Aorta (tissue), 5 donors: Measurements from ENCODE around the gene PTPRN2. TPM values are rescaled to one million over a fixed set of nuclear protein-coding genes. Genes with fewer than 3 reads are reported as not detected.

Experiments
- ATAC-seq: fragments of 200-7000 bp; cut with Tn5 transposase; one replicate; pipeline ENCODE4 v1.9.1; 2022; ENCODE audit warnings: moderate library complexity; ENCODE audit not compliant: low FRiP score
- DNase-seq, 2 donors: peaks; one replicate each; pipeline ENCODE4 v3.0.0-alpha.2; 2020
- H3K27ac ChIP-seq, 2 donors: one replicate each; pipeline ENCODE4 v1.5.1; 2013; ENCODE audit warnings: low read length in 2 of 2, mild to moderate bottlenecking in 2 of 2, moderate library complexity in 2 of 2, control low read depth in 1 of 2, inconsistent platforms in 1 of 2, low read depth in 1 of 2
- H3K27me3 ChIP-seq, 2 donors: one replicate each; pipeline ENCODE4 v1.6.1; 2013; ENCODE audit warnings: control low read depth in 1 of 2, low read length in 1 of 2, mild to moderate bottlenecking in 1 of 2, moderate library complexity in 1 of 2; ENCODE audit not compliant: insufficient read depth in 2 of 2, control insufficient read depth in 1 of 2
- H3K36me3 ChIP-seq, 2 donors: one replicate each; pipeline ENCODE4 v1.6.1; 2013; ENCODE audit warnings: control low read depth in 1 of 2, low read length in 1 of 2, mild to moderate bottlenecking in 1 of 2; ENCODE audit not compliant: insufficient read depth in 2 of 2, control insufficient read depth in 1 of 2
- H3K4me1 ChIP-seq, 2 donors: one replicate each; pipeline ENCODE4 v1.6.1; 2013; ENCODE audit warnings: low read length in 2 of 2, control low read depth in 1 of 2, mild to moderate bottlenecking in 1 of 2, moderate library complexity in 1 of 2; ENCODE audit not compliant: insufficient read depth in 2 of 2, control insufficient read depth in 1 of 2
- H3K4me3 ChIP-seq, 2 donors: one replicate each; pipeline ENCODE4 v1.5.1; 2013; ENCODE audit warnings: low read length in 2 of 2, control low read depth in 1 of 2, mild to moderate bottlenecking in 1 of 2
- H3K9me3 ChIP-seq: one replicate; pipeline ENCODE4 v1.6.1; 2013; ENCODE audit warnings: mild to moderate bottlenecking, low read length; ENCODE audit not compliant: control insufficient read depth
- WGBS, 2 donors: extraction: QIAGEN DNeasy Blood & Tissue Kit; methylation state at CpG; one replicate each; pipeline ENCODE4 v1.1.7; 2013; 5-methylcytosine and 5-hydroxymethylcytosine counted together
- intact Hi-C, 2 donors: fragments of 100-400 bp; cut with DNase I; formaldehyde crosslinking; loops; one replicate each; pipeline versions ENCODE4 v1.14.2 to v1.15.0; 2022
- polyA plus RNA-seq, 2 donors: library from polyadenylated mRNA; stranded (reverse); fragments of 200-250 nt; gene quantifications; one replicate each; pipeline ENCODE4 v1.2.3, GENCODE V29; 2013
- total RNA-seq, 2 donors: library from RNA; stranded (reverse); fragmentation: NEBNext Ultra II Directional; extraction: Animal tissue kit (Norgen Biotek cat#: 25700); gene quantifications; one replicate each; pipeline ENCODE4 v1.2.1, GENCODE V29; 2021
- donor health status: healthy with polysubstance abuse.
- donor health status: Bipolar disorder and iron deficiency.
- donor health status: DM: no; HTN: no; CAD: no.
- donor health status: DM: no; HTN: no; CAD: no.
- donor health status: DM: yes; HTN: yes; CAD: no.

PTPRN2 gene
- total and polyA plus RNA-seq, 4 donors, result 0.67 to 3.3 (median 1.4) TPM

- no peaks in the 10 kb centered on the region for H3K27me3 ChIP-seq
- ATAC-seq (no peak), DNase-seq (no peak)
- H3K27ac ChIP-seq, result no peak overlapping the region
- H3K9me3 ChIP-seq, result no peaks in the 10 kb centered on the region
- H3K4me1 ChIP-seq, result no peaks in the 10 kb centered on the region
- no peak overlapping the region for H3K4me3 ChIP-seq
- no peaks in the 10 kb centered on the region for H3K36me3 ChIP-seq
- intact Hi-C loops, result loop anchor here in 1 of 2 donors (10.0 kb wide), 1 partner anchor 61 kb away; no protein-coding TSS in a partner anchor
- WGBS, 2 donors, result 73 to 74% methylated on average over 23 of the region's 23 CpGs
Measured at GRCh38 chr7:158003441-158004122, 584.0 kb downstream of the PTPRN2 start.

GRCh38 chr7:158002486-158003080, 585.0 kb downstream of the PTPRN2 start:
- DNase-seq (no peak), ATAC-seq (no peak)
- Histone ChIP-seq H3K27me3 (no peaks in the 10 kb centered on the region), H3K4me3 (no peak overlapping the region), H3K27ac (no peak overlapping the region), H3K9me3 (no peaks in the 10 kb centered on the region), H3K4me1 (no peaks in the 10 kb centered on the region), H3K36me3 (no peaks in the 10 kb centered on the region)
- intact Hi-C loops, result loop anchor here in 1 of 2 donors (10.0 kb wide), 1 partner anchor 62 kb away; no protein-coding TSS in a partner anchor
- WGBS, 2 donors, result 91 to 95% methylated on average over 17 of the region's 17 CpGs

DNA sequence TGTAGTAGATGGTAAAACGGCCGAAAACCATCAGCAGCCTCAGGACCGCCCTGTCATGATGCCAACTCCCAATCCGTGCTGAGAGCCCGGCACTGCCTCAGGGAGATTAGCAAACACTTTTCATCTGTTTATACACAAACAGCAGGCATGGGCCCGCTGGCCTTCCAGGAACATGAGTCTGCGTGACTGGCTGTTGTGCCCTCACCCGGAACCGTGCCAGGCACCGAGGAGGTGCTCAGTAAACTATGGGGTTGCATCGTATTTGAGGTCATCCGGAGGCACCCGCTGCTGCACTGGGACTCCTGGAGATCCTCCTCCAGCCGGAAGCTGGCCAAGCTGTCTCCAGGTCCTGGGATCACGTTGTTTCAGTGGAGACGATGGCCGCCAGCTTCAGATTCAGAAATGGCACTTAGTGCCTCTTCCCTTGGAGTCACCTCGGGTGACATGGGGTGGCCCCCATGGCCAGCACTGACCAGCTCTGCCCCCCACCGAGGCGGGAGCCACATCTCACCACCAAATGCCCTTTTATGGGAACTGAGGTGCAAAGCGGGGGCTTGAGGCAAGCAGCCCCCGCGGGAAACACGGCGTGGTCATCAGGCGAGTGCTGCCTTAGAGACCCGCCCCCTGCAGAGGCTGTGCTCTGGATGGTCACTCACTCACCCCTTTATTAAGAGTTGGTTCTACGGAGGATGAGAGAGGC, 585.9 kb downstream of the PTPRN2 start:
- WGBS, 2 donors, result 84 to 87% methylated on average over 28 of the region's 28 CpGs

DNA sequence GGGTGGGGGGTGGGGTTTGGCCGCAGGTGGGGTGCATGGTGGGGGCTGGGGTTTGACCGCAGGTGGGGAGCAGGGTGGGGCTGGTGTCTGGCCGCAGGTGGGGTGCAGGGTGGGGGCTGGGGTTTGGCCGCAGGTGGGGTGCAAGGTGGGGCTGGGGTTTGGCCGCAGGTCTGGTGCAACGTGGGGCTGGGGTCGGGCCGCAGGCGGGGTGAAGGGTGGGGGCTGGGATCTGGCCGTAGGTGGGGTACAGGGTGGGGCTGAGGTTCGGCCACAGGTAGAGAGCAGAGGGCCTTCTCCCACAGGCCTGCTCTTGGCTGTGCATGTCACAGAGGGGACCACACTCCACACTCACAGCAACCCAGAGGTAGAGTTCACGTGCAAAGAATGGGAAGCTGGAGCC, 586.6 kb downstream of the PTPRN2 start:
- no peak for DNase-seq
- Histone ChIP-seq H3K4me1 (no peaks in the 10 kb centered on the region), H3K9me3 (no peaks in the 10 kb centered on the region), H3K27me3 (no peaks in the 10 kb centered on the region), H3K36me3 (no peaks in the 10 kb centered on the region), H3K4me3 (no peak overlapping the region), H3K27ac (no peak overlapping the region)
- intact Hi-C loops, result loop anchor here in 1 of 2 donors (10.0 kb wide), 1 partner anchor 64 kb away; no protein-coding TSS in a partner anchor
- WGBS, 2 donors, result 83 to 85% methylated on average over 9 to 10 of the region's 12 CpGs
- no peak for ATAC-seq

More for the DNA sequence above, 585.9 kb downstream of the PTPRN2 start:
- no peak overlapping the region for H3K4me3 ChIP-seq
- H3K36me3 ChIP-seq, result no peaks in the 10 kb centered on the region
- H3K9me3 ChIP-seq, result no peaks in the 10 kb centered on the region
- DNase-seq, result no peak
- no peak overlapping the region for H3K27ac ChIP-seq
- no peaks in the 10 kb centered on the region for H3K27me3 ChIP-seq
- intact Hi-C loops, result loop anchor here in 1 of 2 donors (10.0 kb wide), 1 partner anchor 63 kb away; no protein-coding TSS in a partner anchor
- ATAC-seq, result no peak
- H3K4me1 ChIP-seq, result no peaks in the 10 kb centered on the region

DNA sequence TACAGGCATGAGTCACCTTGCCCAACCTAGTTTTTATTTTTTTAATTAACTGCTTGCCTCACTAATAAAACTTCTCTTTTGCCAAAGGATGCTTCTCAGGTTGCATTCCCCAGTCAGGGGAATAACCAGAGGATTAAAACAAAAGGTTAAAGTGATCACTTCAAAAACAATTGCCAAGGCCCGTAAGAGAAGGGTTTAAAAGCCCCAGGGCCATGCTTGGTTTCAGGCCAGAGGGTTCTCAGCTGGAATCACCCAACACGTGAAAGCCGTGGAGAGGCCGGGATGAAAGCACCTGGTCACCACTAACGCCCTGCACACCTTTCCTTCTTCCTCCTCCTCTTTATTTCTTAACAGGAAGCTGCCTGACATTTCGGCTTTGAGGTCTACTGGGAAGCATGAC, 587.5 kb downstream of the PTPRN2 start:
- ATAC-seq (no peak), DNase-seq (no peak)
- Histone ChIP-seq H3K4me1 (no peaks in the 10 kb centered on the region), H3K36me3 (no peaks in the 10 kb centered on the region), H3K27me3 (no peaks in the 10 kb centered on the region), H3K9me3 (no peaks in the 10 kb centered on the region), H3K27ac (no peak overlapping the region), H3K4me3 (no peak overlapping the region)
- WGBS, 2 donors, result 68 to 70% methylated on average over 6 of the region's 6 CpGs
- intact Hi-C loops, result loop anchor here in 1 of 2 donors (10.0 kb wide), 1 partner anchor 65 kb away; no protein-coding TSS in a partner anchor

- no peaks in the 10 kb centered on the region for H3K9me3 ChIP-seq
- DNase-seq (no peak), ATAC-seq (peak; percentile 30)
- no peaks in the 10 kb centered on the region for H3K4me1 ChIP-seq
- H3K27ac ChIP-seq, result no peak overlapping the region
- intact Hi-C loops, result no loop called here
- H3K27me3 ChIP-seq, result no peaks in the 10 kb centered on the region
- 61 to 68% methylated on average over 24 of the region's 24 CpGs for WGBS, 2 donors
- no peaks in the 10 kb centered on the region for H3K36me3 ChIP-seq
- H3K4me3 ChIP-seq, result no peak overlapping the region
Measured at GRCh38 chr7:157998884-157999552, 588.6 kb downstream of the PTPRN2 start.

DNA sequence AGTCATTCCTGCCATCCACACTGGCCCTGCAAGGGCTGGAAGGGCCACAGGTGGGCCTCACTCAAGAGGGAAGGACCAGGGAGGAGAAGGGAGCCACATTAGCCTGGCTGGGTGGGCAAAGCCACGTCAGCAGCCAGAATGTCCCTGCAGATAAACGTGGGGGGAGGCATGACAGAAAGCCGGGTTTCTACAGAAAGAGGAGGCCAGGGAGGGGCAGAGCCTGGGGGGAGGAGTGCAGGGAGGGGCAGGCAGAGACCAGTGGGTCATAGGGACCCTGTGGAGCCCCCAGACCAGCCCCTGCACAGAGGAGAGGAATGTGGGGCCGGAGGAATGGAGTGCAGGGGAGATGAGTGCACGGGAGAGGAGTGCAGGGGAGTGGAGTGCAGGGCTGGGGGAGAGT, 590.2 kb downstream of the PTPRN2 start:
- Histone ChIP-seq H3K27me3 (no peaks in the 10 kb centered on the region), H3K9me3 (peaks cover 1% of the 10 kb centered on the region), H3K4me1 (no peaks in the 10 kb centered on the region), H3K36me3 (no peaks in the 10 kb centered on the region), H3K4me3 (no peak overlapping the region), H3K27ac (no peak overlapping the region)
- WGBS, 2 donors, result 44 to 51% methylated on average over 5 of the region's 5 CpGs
- ATAC-seq, result no peak
- no peak for DNase-seq
- intact Hi-C loops, result no loop called here

DNA sequence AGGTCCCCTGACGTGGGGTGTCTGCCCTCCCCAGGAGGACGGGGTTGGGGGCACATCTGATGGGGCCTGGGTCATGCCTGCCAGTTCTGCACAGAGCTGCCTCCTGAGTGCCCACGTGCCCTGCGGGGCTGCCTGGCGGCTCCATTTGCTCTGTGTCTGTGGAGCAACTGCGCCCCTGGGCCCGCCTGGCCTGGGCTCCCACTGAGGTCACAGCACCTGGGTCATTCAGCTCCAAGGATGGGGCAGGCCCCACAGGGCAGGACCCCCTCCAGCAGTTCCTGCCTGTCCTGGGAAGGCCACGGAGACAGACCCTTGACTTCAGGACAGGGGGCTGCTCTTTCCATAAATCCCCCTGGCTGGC, 590.6 kb downstream of the PTPRN2 start:
- intact Hi-C loops, result no loop called here
- 61 to 74% methylated on average over 8 of the region's 8 CpGs for WGBS, 2 donors

More for the DNA sequence above, 590.6 kb downstream of the PTPRN2 start:
- Histone ChIP-seq H3K27me3 (no peaks in the 10 kb centered on the region), H3K4me1 (no peaks in the 10 kb centered on the region), H3K9me3 (peaks cover 1% of the 10 kb centered on the region), H3K36me3 (no peaks in the 10 kb centered on the region), H3K27ac (no peak overlapping the region), H3K4me3 (no peak overlapping the region)
- no peak for DNase-seq
- ATAC-seq, result no peak
